Measurements from ENCODE around the gene CPNE8.

GRCh38 chr12:38648813-38649212, 256.6 kb downstream of the CPNE8 start:
- TF ChIP-seq CTCF (IDR thresholded peaks at IDR 0.05) (no peak), POLR2A (IDR thresholded peaks at IDR 0.05) (no peak)

Data from prostate gland (tissue), 2 donors.